Neutrophil (primary cell): ENCODE data around the gene SASH1.

Experiments used
- H3K27ac ChIP-seq: fragments of 200-600 bp; sonication (generic); 2 replicates; pipeline ENCODE4 v1.5.1; 2016; ENCODE audit warnings: mild to moderate bottlenecking, moderate library complexity
- H3K27me3 ChIP-seq: fragments of 200-600 bp; sonication (generic); 2 replicates; pipeline ENCODE4 v1.6.0; 2016; ENCODE audit warnings: mild to moderate bottlenecking
- H3K36me3 ChIP-seq: fragments of 200-600 bp; sonication (generic); 2 replicates; pipeline ENCODE4 v1.5.1; 2017
- H3K4me1 ChIP-seq, 2 experiments: fragments of 200-600 bp in 1 of 2; sonication (generic) in 1 of 2; 1 replicate in 1 of 2; 2 replicates in 1 of 2; pipeline versions ENCODE4 v1.5.1 to v1.6.1; 2013 to 2016; ENCODE audit warnings: low read depth in 1 of 2, low read length in 1 of 2, mild to moderate bottlenecking in 1 of 2, moderate library complexity in 1 of 2; ENCODE audit not compliant: control insufficient read depth in 1 of 2, insufficient read depth in 1 of 2
- H3K4me3 ChIP-seq, 2 experiments: fragments of 200-600 bp in 1 of 2; sonication (generic) in 1 of 2; 1 replicate in 1 of 2; 2 replicates in 1 of 2; pipeline ENCODE4 v1.5.1; 2013 to 2016; ENCODE audit warnings: low read depth in 1 of 2, low read length in 1 of 2, mild to moderate bottlenecking in 1 of 2, moderate library complexity in 1 of 2
- H3K9me3 ChIP-seq: fragments of 200-600 bp; sonication (generic); 2 replicates; pipeline ENCODE4 v1.5.1; 2016
- CTCF ChIP-seq: fragments of 200-600 bp; sonication (generic); IDR thresholded peaks from 2 replicates; pipeline ENCODE4 v1.5.1; 2016; ENCODE audit warnings: antibody characterized with exemption

Gene SASH1

GRCh38 chr6:148441454-148441911 is 98.8 kb downstream of the SASH1 start:
- no peak for TF ChIP-seq CTCF
- no peaks in the 10 kb centered on the region for H3K9me3 ChIP-seq
- no peak overlapping the region for H3K27ac ChIP-seq
- no peaks in the 10 kb centered on the region for H3K4me1 ChIP-seq
- peaks cover 13% of the 10 kb centered on the region for H3K27me3 ChIP-seq
- no peak overlapping the region for H3K4me3 ChIP-seq
- no peaks in the 10 kb centered on the region for H3K36me3 ChIP-seq

GRCh38 chr6:148443798-148444560 is 101.3 kb downstream of the SASH1 start:
- TF ChIP-seq CTCF = no peak
- Histone ChIP-seq H3K36me3 (no peaks in the 10 kb centered on the region), H3K4me1 (no peaks in the 10 kb centered on the region), H3K27ac (no peak overlapping the region), H3K27me3 (peaks cover 13% of the 10 kb centered on the region), H3K9me3 (no peaks in the 10 kb centered on the region), H3K4me3 (no peak overlapping the region)

GRCh38 chr6:148445116-148445515 is 102.5 kb downstream of the SASH1 start:
- no peaks in the 10 kb centered on the region for H3K4me1 ChIP-seq
- no peaks in the 10 kb centered on the region for H3K36me3 ChIP-seq
- no peak for TF ChIP-seq CTCF
- H3K27ac ChIP-seq = no peak overlapping the region
- H3K4me3 ChIP-seq = no peak overlapping the region
- H3K9me3 ChIP-seq = no peaks in the 10 kb centered on the region
- H3K27me3 ChIP-seq = peaks cover 7% of the 10 kb centered on the region

- Histone ChIP-seq H3K4me3 (no peak overlapping the region), H3K4me1 (no peaks in the 10 kb centered on the region), H3K27me3 (peaks cover 7% of the 10 kb centered on the region), H3K9me3 (no peaks in the 10 kb centered on the region), H3K36me3 (no peaks in the 10 kb centered on the region), H3K27ac (no peak overlapping the region)
- TF ChIP-seq CTCF = no peak
Observed at GRCh38 chr6:148445620-148446019, 103.0 kb downstream of the SASH1 start.

GRCh38 chr6:148446681-148447080 is 104.0 kb downstream of the SASH1 start:
- no peak overlapping the region for H3K4me3 ChIP-seq
- no peak for TF ChIP-seq CTCF

More at GRCh38 chr6:148446681-148447080, 104.0 kb downstream of the SASH1 start:
- H3K27me3 ChIP-seq = no peaks in the 10 kb centered on the region
- H3K4me1 ChIP-seq = no peaks in the 10 kb centered on the region
- H3K9me3 ChIP-seq = no peaks in the 10 kb centered on the region
- H3K27ac ChIP-seq = no peak overlapping the region
- no peaks in the 10 kb centered on the region for H3K36me3 ChIP-seq
